Measurements from ENCODE around the gene CFAP97D2. TPM values are rescaled to one million over a fixed set of nuclear protein-coding genes. Genes with fewer than 3 reads are reported as not detected.
A peak's percentile ranks its signal among the peaks of the same experiment; 100 is the strongest.
"Not testable (repeated sequence)": the region's sequence is repeated elsewhere in the genome, so short reads cannot be mapped to it uniquely, and the experiment has no call there.

CFAP97D2 gene
- total RNA-seq, 1 donor from 2014 or later = not detected

GRCh38 chr13:114154476-114154875 is 24.6 kb upstream of the CFAP97D2 start:
- intact Hi-C loops (cut with DNase I) = no loop called here
- no peak for DNase-seq (ENCODE audit: missing footprints)
- ATAC-seq = no peak

- intact Hi-C loops (cut with DNase I) = no loop called here
- DNase-seq (ENCODE audit: missing footprints) = no peak
- ATAC-seq = no peak
Measured at GRCh38 chr13:114155320-114155719, 23.7 kb upstream of the CFAP97D2 start.

- no peak for DNase-seq (ENCODE audit: missing footprints)
- intact Hi-C loops (cut with DNase I) = no loop called here
- ATAC-seq = no peak
Measured at GRCh38 chr13:114155926-114156883, 22.9 kb upstream of the CFAP97D2 start.

- intact Hi-C loops (cut with DNase I) = no loop called here
Measured at GRCh38 chr13:114157869-114158495, 21.1 kb upstream of the CFAP97D2 start.

GRCh38 chr13:114158869-114159666 is 20.0 kb upstream of the CFAP97D2 start:
- intact Hi-C loops (cut with DNase I); ATAC-seq; DNase-seq (ENCODE audit: missing footprints): not testable (repeated sequence)

More at GRCh38 chr13:114157869-114158495, 21.1 kb upstream of the CFAP97D2 start:
- DNase-seq (ENCODE audit: missing footprints) (no peak), ATAC-seq (no peak)

GRCh38 chr13:114161028-114161556 is 18.0 kb upstream of the CFAP97D2 start:
- ATAC-seq = no peak

GRCh38 chr13:114161644-114162532 is 17.2 kb upstream of the CFAP97D2 start:
- intact Hi-C loops (cut with DNase I) = no loop called here

More at GRCh38 chr13:114161028-114161556, 18.0 kb upstream of the CFAP97D2 start:
- DNase-seq (ENCODE audit: missing footprints) = no peak
- intact Hi-C loops (cut with DNase I) = no loop called here

GRCh38 chr13:114162533-114162922 is 16.5 kb upstream of the CFAP97D2 start:
- intact Hi-C loops (cut with DNase I) = no loop called here
- ATAC-seq (no peak), DNase-seq (ENCODE audit: missing footprints) (no peak)

More at GRCh38 chr13:114161644-114162532, 17.2 kb upstream of the CFAP97D2 start:
- peak; percentile 86 for DNase-seq (ENCODE audit: missing footprints)
- peak; percentile 36 for ATAC-seq

GRCh38 chr13:114164053-114164452 is 15.0 kb upstream of the CFAP97D2 start:
- intact Hi-C loops (cut with DNase I) = no loop called here
- DNase-seq (ENCODE audit: missing footprints) (no peak), ATAC-seq (no peak)

- peak; percentile 44 for DNase-seq (ENCODE audit: missing footprints)
- intact Hi-C loops (cut with DNase I) = no loop called here
- ATAC-seq = no peak
Measured at GRCh38 chr13:114164681-114165429, 14.2 kb upstream of the CFAP97D2 start.

GRCh38 chr13:114166381-114167131 is 12.5 kb upstream of the CFAP97D2 start:
- intact Hi-C loops (cut with DNase I) = no loop called here
- peak; percentile 76 for ATAC-seq
- peak; percentile 72 for DNase-seq (ENCODE audit: missing footprints)

GRCh38 chr13:114167426-114167825 is 11.6 kb upstream of the CFAP97D2 start:
- ATAC-seq (no peak), DNase-seq (ENCODE audit: missing footprints) (no peak)
- intact Hi-C loops (cut with DNase I) = no loop called here

GRCh38 chr13:114167885-114168284 is 11.2 kb upstream of the CFAP97D2 start:
- no peak for ATAC-seq
- no peak for DNase-seq (ENCODE audit: missing footprints)
- intact Hi-C loops (cut with DNase I) = no loop called here

- intact Hi-C loops (cut with DNase I) = no loop called here
- ATAC-seq = no peak
Measured at GRCh38 chr13:114173272-114173671, 5.8 kb upstream of the CFAP97D2 start.

GRCh38 chr13:114173745-114174144 is 5.3 kb upstream of the CFAP97D2 start:
- no peak for ATAC-seq
- DNase-seq (ENCODE audit: missing footprints) = no peak

More at GRCh38 chr13:114173272-114173671, 5.8 kb upstream of the CFAP97D2 start:
- DNase-seq (ENCODE audit: missing footprints) = no peak

GRCh38 chr13:114174529-114174961 is 4.5 kb upstream of the CFAP97D2 start:
- DNase-seq (ENCODE audit: missing footprints) = no peak
- intact Hi-C loops (cut with DNase I) = no loop called here
- ATAC-seq = no peak

More at GRCh38 chr13:114173745-114174144, 5.3 kb upstream of the CFAP97D2 start:
- intact Hi-C loops (cut with DNase I) = no loop called here
